NK-92 (cell line): ENCODE data around the gene ARPP21.

ENCODE experiments used
- DNase-seq: peaks from one replicate; lab custom pipeline; 2025; ENCODE audit not compliant: unreplicated experiment; lab: John Stamatoyannopoulos, UW

Gene ARPP21

DNA sequence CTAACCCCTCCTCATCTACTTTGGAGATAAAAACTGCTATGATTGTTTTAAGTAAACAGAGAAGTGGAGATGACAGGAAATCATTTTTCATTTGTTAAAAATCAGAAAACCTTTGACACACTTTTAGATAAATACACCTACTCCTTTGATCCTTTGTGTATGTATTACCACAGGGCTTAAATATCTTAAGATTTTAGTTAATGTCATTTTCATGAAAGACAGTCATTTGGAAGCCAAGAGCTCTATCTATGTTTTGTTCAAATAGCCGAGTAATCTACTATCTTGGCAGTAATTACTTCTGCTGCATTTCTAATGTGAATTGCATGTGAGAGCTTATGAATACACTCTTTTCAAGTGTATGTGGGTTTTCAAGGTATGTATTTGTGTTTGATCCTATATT is 2.0 kb downstream of the ARPP21 start:
- DNase-seq = no peak

DNA sequence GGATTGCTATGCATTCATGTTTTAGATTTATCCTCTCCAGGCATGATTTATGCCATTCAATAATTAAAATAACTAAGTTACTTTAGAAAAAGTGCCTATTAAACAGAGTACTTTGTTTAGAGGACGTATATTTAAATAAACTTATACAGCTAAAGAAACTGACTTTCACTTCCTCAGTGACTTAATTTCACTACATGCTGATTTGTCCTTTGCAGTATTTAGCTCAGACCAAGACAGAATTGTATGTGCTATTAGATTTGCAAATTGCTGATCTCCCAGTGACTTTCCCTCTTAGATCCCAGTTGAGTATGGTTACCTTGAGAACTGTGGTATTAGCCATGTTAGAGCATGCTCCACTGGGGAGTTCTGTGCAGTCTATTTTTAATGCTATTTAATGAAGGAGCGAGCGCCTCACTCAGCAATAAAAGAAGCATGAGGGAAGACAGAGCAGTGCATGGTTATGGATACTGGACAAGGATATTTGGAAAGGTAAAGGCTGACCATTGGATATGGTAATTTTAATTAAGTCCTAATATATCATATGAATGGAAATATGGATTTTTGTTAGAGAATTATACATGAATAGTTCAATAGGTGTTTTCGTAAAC is 2.7 kb downstream of the ARPP21 start:
- DNase-seq = no peak

DNA sequence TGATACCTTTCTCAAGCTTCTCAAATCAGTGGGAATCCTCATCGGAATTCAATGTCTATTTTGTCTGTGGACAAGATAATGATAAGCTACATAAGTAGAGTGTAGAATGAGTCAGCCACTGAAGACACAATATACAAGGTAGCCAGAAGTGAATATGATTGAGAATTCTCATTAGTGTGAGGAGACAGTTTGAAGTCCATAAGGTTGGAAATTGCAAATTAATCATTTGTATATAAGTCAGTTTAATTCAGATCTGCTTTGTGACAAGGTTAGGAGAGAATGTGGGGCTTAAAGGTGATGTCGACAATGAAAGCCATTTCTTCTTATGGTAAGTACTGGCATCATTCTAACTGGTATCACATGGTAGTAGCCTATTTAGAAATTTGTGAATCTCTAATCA is 4.2 kb downstream of the ARPP21 start:
- DNase-seq = no peak

DNA sequence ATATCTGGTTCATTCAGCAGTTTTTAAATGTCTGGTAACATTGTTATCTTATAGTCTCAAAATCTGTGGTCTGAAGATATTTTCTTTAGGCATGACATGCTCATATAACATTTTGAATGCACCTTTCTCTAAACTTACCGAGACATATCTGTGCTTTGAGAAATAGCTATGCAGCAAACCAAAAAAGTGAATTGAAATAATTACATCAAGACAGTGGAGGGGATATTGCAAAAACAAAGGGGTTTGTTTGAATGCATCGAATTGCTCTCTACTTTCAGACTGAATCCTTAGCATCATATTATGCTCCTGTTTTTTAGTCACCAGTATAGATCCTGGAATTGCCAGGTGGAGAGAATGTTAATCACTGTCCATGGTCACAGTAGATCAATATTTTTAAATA is 5.1 kb downstream of the ARPP21 start:
- no peak for DNase-seq

DNA sequence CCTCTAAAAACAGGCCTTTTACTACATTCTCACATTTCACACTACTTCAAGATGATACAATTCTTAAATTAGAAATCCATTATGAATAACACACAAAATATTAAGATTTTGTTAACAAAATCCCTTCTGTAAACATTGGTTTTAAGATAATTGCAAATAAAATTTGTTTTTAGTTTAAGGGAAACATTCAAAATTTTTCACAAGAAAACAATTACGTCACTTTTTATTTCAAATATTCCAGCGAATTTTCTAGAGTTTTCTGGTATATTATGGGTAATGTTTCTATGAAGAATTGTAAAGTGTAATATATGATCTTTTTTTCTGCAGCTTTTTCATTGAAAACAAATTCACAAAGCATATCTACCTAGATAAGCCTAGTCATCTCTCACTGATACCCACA is 5.9 kb downstream of the ARPP21 start:
- no peak for DNase-seq

DNA sequence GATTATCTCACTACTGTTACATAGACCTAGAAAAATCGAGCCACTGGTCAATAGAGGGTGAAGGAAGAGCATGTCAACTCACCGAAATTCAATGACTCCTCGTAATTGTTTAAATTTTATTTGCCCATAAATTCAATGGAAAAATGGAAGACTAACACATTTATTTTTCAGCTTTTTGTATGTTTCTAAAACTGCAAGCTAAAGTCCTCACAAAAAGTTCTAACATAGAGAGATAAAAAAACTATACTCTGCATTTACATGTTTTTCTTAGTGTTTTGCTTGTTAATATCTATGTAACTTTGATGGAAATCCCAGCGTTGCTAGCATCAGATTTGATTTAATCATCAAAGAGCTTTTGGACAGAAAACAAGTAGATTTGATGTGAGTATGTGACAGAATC is 6.8 kb downstream of the ARPP21 start:
- DNase-seq = no peak

DNA sequence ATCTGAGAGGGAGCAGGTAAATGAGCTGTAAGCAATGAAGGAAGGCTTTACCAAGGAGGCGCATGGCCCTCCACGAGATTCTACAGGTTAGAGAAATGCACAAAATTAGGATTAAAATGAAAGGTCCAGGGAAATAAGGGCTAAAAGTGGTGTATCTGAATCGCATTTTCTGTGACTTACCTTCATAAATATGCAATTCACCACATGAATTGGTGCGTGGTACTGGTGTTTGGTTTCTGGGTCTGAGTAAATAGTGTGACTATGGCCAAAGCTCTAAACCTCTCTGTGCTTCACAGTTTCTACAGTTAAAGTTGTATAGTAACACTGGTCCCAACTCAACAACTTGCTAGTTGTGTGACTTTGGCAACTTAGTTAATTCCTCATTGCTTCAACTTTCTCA is 8.1 kb downstream of the ARPP21 start:
- DNase-seq = no peak

DNA sequence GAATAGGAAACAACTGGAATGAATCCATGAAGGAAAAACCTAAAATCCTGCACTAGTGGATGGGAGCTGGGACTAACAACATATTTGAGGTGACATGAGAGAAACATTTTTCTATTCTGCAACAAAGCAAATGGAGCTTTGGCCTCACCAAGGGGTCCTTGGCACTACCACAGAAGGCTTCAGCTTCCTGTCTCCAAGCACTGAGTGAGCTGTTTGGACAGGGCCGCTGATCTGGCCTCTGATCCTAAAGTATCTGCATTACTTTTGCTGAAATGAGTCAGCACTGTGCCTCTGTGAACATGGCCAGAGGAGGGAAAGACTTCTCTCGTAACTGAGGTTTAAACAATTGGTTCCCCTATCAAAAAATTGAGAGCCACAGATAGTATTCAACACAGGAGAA is 9.0 kb downstream of the ARPP21 start:
- DNase-seq = no peak

DNA sequence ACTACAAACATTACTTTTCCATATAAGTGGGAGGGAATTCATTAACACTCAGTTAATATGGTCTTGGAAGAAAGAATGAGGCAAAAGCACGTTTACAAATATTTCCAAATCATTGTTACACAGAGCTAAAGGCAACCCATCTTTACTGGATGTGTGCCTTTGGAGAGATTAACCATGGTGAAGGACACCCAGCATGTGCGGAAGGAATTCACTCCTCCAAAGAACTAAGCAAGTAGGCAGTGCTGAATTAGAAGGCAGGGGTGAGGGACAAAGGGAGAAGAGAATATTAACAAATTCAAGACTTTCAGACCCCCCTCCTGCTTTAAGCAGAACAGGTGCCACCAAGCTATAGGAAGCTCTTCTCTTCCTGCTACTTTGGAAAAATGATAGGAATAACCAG is 10.1 kb downstream of the ARPP21 start:
- no peak for DNase-seq

DNA sequence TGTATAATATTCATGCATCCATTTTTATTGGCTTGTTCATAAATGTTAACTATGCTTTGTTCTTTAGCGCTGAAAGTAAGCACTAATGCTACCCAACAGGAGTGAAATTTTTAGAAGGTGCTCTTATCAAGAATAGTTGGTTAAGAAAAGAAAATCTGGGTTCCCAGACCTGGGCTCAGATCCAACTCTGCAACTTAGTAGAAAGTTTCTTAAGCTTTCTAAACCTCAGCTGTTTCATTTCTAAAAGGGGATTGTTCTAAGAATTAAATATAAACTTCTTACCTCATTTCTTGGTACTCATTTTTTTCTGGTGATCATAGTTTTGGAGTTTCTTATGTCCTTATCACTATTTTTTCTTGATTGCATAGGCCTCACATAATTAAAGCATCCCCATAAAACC is 12.1 kb downstream of the ARPP21 start:
- DNase-seq = no peak

DNA sequence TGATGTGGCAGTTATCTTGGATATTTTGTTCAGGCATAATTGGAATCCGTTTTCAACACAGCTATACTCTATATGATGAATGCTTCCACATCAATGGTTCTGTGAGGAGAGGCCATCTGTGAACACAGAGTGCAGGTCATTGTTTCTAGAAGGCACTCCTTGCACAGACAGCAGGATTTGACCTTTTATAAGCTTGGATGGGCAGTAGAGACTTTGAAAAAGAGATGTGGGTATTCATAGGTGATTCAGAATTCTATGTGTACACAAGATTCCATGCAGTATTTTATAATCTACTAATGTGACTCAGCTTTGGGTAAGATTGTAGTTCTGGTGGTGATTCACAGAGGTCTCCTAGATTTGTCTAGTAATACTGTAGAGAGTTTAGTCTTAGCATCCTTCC is 12.5 kb downstream of the ARPP21 start:
- DNase-seq = no peak

DNA sequence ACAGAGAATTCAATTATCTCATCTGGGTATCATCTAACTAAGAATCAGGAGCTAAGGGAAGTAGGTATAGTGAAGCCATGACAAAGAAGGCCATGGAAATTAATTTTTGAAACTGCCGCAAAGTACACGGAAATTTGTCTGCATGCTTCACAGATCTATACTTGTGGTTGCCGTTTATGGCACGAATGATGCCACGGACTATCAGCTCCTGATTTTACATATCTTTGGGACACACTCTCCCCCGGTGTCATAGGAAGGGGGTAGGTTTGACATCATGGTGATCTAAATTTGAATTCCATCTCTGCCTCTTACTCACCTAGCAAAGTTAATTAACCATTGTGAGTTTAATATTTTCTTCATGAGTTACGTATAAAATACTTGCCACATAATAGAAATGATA is 14.0 kb downstream of the ARPP21 start:
- DNase-seq = no peak

DNA sequence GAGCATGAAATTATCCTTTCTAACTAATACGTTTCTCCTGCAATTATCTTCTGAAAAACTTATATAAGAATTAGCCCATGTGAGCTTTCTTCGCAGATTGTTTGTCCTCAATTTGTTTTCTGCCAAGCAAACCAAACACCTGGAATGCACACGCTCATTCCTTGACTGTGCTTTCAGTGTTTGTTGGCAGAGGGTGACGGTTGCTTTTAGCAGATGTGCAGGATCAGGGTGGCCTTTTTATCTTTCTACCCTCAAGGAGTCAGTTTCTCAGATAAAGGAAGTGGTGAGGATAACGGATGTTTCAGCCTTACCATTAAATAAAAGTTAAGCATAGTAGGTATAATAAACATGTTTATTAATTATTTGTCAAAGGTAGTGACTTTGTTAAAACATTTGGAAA is 15.2 kb downstream of the ARPP21 start:
- DNase-seq = no peak

DNA sequence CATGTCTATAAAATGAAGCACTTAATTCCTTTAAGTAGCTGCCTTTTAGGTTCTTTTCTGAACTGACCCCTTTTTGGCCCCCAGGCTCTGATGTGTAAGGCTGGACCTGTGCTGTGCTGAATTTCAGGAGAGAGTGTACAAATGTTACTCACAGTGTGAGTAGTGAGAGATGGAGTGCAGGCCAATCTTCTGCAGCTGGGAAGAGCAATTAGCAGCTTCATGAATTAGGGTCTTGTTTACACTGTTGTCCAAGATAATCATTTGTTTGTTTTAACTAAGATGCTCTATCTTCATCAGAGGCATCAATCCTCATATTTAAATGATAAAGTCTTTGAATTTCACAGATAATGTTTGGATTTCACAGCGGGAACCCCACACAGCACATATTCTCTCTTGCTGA is 19.4 kb downstream of the ARPP21 start:
- DNase-seq = no peak

DNA sequence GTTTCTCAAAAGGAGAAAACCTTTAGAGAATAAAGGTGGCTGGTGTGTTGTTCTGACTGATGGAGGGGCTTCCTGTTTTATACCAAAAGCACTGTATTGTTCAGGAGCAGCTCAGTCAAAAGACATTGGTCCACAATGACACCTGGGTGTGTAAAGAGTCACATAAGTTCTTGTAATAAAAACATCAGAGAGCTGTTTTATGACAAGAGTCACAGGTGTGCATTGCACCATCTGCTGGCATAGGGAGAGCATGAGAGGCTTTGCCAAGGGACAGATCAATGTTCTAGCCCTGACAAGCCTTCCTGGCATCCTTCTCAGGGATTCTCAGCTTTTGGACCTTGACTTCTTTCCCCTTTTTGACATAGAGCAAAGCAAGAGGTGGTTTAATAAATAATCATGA is 20.4 kb downstream of the ARPP21 start:
- no peak for DNase-seq

DNA sequence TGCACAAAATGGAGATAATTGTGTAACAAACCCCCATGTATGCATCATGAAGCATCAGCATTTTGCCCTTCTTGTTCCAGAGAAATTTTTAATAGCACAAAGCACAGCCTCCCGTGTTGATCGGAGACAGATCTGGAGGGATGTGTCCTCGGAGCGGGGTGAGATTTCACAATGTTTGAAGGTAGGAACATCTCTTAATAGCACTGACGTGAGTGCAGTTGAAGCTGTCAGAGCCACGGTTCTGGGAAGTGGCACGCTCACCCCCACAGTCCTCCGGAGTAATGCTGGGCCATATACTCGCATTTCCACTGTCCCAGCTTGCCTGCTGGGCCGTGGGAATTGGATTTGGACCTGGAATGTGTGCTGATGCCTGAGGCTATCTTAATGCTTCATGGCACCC is 24.1 kb downstream of the ARPP21 start:
- no peak for DNase-seq

DNA sequence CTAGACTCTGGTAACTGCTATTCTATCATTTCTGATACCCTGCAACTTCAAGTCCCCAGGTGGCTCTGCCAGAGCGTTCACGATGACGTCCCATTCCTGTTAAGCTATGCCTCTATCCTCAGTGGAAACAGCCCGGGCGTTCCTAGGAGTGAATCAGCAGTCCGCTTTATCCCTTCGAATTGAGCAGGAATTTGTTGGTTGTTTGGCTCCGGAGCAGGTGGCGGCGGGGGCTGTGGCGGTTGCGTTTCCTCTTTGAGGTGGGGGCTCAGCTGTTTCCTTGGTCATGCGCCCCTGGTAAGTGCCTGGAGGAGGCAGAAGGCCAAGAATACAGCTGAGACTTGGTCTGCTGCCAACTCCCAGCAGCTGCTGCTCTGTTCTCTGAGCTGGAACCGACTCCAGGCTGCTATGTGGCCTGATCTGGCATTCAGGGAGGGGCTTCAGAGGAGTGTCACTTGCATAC is 25.2 kb downstream of the ARPP21 start:
- no peak for DNase-seq

DNA sequence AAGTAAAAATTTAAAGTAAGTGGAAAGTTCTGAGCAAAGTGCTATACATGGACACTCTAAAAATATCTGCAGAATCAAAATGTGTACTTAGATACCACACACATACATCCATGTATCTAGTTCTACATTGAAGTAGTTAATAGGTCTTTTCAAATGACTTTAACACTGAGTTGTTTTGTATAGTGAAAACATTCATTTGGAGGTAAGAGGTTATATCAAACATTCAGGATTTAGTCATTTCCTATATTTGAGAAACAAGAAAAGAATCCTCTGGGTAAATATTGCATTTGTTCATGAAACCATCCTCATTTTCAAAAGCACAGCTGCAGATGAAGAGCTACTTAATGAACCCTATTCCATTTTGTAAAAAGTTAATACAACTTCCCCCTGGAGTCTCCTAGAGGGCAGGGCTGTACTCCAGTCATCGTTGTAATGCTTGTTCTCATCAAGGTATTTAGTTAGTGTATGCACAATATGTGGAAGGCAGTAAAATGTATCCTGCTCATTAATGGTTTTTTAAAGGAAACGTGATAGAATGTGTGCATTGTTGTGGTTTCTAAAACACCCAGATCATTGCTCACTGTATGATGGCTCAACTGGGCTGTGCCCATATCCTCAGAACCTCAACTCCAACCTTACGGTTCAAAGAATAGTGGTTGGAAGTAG is 26.2 kb downstream of the ARPP21 start:
- DNase-seq = no peak

DNA sequence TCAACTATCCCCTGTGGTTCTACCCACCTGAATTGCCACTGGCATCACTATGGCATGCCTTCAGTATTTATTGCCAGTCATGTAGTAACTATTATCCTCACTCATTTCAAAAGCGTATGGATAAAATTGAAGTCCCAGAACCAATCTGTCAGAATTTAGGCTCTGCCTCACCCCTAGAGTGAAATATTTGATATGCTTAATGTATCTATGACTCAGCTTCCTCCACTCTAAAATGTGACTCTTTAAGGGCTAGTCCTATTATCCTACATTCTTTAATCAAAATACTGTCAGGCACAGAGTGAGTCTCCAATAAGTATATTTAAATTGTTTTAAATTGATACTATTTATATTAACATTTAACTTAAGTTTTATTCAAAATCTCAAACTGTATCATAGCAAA is 27.6 kb downstream of the ARPP21 start:
- no peak for DNase-seq

DNA sequence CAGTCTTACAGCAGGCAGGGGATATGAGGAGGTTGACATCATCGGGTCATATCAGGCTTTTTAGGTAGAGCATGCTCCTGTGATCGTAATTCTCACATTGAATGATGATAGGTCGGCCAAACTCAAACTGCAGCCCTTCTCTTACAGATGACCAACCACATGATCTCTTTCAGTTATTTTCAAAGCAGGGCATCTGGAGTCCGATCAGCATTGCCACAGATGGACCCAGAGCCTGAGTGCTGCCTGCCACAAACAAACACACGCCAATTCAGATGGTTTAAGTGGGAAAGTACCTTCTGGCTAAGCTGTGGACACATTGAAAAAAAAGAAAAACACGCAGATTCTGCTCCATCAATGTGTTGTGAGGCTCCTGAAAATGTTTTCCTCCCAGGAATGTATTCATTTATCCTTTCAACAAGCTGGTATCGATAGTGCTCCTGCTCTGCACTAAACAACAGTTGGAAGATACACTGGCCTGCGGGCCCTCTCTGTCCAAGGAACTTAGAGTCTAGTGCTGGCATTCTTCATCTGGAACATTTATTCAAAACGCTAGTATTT is 31.2 kb downstream of the ARPP21 start:
- DNase-seq = no peak

DNA sequence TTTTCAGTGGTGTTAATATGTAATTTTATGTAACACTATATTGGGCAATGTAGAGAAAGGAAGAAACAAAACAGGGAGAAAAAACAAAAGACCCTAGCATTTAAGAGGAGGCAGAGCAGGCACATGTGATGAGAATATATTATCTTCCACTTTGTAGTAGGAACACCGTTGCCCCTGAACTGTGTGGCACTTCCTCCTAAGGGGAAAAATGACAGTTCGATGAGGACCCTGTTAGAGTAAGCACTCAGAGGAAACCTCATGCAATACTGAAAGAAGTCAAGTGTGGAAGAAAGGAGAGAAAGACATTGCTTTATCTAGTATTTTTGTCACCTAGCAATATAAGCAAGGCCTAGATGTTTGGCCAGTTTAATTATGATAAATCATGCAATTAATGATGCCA is 32.2 kb downstream of the ARPP21 start:
- DNase-seq = no peak

DNA sequence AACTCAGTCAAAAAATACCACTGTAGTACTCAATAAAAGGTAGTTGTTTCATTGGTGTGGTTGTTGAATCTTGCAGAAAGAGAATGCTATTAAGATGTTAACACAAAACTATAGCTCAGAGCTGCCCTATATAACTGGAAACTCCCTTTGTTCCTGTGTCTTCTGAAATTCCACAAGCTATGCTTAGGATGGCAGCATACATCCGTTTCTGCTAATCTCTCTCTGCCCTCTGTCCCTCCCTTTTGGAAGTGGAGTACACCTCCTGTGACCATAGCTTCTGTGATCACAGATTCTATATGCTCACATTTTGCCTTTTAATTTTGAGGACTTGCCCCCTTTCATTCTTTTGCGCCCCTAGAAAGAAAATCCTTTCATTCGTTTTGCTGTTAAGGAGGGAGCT is 33.7 kb downstream of the ARPP21 start:
- no peak for DNase-seq
